Hematopoietic multipotent progenitor cell treated with erythropoietin and hydrocortisone succinate and interleukin-3 and kit ligand, for 15 days (in vitro differentiated cells): ENCODE measurements around the gene UGT1A9.
"Not testable (repeated sequence)": the region's sequence is repeated elsewhere in the genome, so short reads cannot be mapped to it uniquely, and the experiment has no call there.

Experiments
- DNase-seq: peaks from one replicate; pipeline ENCODE4 v3.0.0-alpha.2; 2015; ENCODE audit warnings: low spot score

Gene UGT1A9

DNA sequence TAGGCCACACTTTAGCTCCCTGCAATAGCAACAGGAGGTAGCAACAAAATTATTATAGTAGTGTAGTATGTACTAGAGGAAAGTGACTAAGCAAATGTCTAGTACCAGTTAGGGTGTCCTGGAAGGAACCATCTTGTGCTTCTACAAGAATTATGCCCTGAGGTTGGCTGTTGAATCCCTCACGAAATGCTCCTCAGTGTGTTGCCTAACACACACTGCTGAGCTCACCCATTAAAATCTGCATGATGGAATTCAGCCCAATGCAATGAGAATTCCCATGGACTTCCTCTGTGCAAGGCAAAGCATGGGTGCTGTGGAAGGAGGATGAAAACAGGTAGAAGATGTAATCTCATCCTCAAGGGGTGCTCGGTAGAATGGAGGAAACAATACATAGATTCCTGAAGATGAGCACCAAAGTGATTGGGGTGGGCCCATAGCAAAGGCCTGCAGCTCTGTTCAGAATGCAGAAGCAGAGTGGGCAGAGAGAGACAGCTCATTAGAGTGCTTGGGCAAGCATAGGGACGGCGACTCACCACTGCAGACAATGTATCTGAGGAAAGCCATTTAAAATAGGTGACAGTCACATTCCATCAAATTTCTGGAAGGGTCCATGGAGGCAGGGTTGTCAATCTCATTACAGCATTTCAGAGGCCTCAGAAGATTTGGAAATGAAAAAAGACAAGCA lies 8.8 kb downstream of the UGT1A9 start:
- DNase-seq = no peak

DNA sequence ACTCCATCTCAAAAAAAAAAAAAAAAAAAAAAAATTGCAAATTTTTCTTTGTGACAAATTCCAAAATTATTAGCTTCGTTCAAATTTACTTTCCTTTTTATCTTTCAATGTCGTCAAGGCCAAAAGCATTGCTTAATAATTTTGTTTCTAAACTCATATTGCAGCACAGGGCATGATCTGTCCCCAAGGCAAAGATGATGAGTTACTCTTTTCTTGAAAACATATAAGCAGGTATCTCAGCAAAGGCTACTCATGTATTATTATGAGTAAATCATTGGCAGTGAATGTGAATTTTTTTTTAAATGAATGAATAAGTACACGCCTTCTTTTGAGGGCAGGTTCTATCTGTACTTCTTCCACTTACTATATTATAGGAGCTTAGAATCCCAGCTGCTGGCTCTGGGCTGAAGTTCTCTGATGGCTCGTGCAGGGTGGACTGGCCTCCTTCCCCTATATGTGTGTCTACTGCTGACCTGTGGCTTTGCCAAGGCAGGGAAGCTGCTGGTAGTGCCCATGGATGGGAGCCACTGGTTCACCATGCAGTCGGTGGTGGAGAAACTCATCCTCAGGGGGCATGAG lies 9.9 kb downstream of the UGT1A9 start, which contains the start of gene UGT1A7:
TSS of gene UGT1A7 (plus strand) at position 381 of the 579 bp plus-strand sequence. CDS start at position 418, 37 bp downstream.
- no peak for DNase-seq

DNA sequence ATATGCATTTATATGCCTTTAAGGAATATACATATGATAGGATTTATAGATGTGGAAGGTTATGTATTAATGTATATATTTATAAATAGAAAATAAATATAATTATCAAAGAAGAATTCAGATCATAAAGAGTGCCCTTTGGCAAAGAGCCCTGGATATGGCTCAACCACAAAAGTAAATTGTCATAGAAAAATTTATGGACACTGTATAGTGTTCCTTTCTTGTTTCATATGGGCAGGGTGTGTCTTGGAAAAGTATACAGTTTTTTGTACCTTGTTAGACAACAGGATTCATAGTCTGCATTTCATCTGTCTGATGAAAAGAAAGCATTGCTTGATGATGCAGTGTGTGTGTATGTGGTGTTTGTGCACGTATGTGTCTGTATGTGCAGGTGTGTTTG lies 12.9 kb downstream of the UGT1A9 start:
- DNase-seq = no peak

DNA sequence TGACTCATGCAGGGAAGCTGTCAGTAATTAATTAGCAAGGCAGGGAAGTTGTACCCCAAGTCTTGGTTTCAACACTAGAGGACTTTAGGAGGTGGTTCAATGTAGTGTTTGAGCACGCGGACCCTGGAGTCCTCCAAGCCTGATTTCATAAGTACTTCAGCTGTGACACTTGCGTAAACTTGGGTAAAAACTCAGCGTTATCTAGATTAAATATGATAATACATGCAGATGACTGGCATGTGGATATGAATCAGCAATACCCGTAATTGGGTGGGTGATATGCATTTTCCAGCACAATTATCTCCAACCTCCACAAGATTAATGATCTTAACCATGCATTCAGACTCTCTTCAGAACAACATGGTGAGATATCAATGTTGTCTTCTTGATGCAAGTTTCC lies 15.2 kb downstream of the UGT1A9 start:
- no peak for DNase-seq

DNA sequence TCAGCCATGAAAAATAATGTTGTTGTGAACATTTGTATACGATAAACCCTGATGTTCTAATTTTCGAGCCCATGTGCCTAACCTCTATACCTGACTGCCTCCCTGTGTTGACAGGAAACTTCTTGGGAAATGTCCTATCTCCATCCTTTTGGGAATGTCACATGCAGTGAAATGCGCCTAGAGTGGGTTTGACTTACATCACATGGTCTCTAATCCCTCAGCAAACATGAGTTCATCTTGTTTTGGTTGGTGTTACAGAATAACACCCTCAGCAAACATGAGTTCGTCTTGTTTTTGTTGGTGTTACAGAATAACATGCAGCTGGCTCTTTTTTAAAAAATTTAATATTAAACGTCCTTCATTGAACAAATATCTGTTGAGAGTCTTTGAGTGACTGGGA lies 16.6 kb downstream of the UGT1A9 start:
- DNase-seq = no peak

DNA sequence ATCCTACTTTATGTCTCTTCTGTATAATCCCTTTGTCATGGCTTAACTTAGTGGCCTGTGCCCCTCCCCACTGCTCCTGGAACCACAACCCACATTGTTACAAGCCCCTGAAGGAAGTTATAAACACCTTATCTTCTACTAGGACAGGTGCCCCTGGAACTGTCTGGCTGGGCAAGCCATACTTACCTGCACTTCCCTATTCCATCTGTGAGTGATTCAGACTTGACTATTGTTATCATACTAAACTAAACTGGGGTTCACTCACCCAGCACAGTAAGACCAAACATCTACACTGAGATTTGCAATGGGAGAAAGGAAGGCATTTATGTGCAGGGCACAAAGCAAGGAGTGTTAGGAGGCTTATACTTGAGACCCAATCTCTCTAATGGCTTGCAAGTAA lies 17.3 kb downstream of the UGT1A9 start:
- no peak for DNase-seq

DNA sequence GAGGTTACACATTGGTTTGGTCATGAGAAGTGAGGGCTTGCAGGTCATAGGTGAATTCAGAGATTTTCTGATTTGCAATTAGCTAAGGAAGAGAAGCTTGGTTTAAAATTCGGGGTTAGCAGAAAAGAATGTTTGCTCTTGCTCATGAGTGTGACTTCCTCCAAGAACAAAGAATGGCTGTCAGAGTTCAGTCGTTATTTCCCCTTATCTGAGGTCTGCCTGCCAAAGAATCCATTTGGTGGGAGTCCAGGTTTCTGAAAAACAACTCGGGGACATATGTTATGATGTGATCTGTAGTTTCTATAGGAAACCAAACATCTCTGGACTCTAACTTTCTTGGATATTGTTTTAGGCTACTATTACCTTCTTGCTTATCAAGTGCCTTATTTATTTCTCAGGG lies 17.8 kb downstream of the UGT1A9 start:
- DNase-seq = no peak

DNA sequence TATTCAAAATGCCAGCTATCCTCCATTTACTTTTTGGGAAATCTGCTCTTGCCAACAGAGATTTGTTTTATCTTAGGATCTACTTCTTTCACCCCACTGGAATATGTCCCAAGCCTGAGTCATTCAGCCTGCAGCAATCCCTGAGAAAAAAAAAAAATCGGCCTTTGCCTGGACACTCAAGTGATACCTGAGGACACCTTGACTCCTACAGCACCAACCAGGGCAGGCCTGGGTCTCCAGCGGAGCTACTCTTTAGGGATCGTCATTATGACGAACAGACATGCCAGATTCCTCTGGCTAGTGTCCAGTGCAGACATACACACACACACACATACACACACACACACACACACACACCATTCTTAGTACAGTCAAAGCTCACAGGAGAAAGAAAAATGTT lies 18.7 kb downstream of the UGT1A9 start:
- no peak for DNase-seq

DNA sequence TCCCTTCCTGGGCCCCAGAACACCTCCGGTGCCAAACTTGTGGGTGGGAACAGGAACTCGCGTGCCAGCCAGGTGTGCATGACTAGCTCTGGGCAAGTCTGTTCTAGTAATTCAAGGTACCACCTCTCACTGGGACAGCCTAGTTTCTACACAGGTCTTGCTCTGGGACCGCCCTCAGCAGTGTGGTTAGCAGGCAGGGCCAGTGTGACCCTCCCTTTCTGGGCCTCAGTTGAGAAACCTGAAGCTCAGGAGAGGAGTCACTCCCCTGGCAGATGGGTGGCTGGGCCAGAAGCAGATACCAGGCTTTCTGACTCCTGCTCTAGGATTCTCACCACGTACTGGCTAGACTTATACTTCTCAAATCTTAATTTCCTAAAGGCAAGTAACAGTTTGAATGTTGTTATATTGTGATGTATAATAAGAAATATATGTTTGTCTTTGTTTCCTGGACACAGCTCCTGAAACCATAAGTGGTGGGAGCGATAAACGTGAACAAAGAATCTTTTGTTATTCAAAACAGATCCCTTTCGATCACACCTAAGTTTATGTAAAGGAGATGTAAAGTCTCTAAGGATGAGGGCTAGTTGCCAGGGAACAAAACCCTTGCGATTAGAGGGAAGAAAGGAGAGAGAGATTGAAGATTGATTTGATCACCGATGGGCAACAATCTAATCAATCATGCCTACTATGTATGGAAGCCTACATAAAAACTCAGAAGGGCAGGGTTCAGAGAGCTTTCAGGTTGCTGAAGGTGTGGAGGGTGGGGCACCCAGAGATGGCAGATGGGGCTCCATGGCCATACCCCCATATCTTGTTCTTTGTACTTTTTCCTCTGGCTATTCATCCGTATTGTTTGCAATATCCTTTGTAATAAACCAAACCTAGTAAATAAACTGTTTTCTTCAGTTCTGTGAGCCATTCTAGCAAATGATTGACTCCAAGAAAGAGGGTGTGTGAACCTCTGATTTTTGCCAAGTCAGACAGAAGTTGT lies 20.0 kb downstream of the UGT1A9 start:
- DNase-seq = no peak

DNA sequence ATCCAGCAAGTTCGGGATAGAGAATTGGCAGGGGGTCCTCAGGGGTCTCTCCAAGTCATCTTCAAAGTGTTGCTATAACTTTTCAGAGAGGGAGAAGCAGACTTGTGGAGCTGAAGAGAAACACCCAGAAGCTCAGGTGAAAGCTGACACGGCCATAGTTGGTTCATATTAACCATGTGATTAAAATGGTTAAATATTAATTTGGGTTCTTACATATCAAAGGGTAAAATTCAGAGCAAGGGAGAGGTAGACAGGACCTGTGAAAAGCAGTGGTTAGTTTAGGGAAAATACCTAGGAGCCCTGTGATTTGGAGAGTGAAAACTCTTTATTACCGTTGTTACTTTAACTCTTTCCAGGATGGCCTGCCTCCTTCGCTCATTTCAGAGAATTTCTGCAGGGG lies 20.9 kb downstream of the UGT1A9 start, which contains the start of gene UGT1A6:
TSS of gene UGT1A6 (plus strand) at position 243 of the 400 bp plus-strand sequence. CDS start at position 358, 115 bp downstream.
- DNase-seq = no peak

DNA sequence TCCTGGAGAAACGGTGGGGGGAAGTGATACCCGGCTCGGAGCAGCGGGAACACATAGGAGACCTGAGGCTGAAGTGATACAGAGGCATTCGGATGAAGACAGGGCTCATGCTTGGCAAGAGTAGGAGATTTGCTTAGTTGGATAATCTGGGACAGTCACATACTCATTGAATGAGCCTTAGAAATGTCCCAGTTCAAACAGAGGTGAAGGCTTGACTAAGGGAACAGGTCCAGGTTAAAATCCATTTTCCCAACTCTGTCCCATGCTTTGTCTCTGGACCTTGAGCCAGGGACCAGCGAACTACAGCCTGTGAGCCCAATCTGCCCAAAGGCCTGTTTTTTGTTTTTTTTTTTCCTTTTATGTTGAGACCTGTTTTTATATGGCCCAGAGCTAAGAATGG lies 22.3 kb downstream of the UGT1A9 start:
- no peak for DNase-seq

DNA sequence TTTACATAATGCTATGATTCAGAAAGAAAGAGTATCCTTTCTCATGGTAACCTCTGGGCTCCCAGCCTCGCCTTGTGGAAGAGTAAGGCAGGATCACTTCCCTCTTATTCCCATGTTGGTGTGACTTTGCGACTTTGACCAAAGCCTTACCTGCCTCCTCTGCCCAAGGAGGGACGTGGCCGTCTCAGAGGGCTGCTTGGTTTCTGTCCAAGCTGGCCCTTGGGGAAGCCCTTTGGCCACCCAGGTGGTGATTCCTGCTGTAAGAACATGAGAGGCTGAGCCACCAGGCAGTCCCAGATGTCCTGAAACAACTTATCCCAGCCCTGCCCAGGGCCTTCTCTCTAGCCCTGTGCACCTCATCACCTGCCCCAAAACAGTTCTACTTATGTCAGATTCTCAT lies 27.0 kb downstream of the UGT1A9 start:
- DNase-seq = no peak

DNA sequence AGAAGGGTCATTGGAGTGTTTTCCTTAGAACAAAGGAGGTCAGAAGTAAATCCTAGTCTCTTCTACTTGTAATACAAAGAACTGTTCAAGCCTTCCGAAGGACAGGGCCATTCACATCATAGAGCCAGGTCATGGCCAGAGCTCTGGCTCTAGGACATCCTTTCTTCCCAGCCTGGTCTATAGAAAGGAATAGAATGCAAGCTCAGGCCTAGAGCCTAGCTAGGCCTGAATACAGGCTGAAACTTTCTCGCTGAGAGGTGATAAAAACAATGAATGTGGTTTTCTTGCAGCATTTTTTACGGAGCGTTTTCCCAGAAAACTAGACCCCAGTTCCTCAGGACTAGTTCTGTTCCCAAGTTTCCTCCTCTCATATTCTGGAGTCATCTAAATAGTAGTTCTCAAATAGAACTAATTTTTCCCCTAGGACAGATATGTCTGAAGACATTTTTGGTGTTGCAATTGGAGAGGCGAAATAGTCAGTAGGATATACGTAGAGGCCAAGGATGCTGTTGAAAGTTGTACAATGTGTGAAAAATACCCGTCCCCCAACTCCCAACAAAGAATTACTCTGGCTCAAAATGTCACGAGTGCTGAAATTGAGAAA lies 27.8 kb downstream of the UGT1A9 start:
- no peak for DNase-seq

DNA sequence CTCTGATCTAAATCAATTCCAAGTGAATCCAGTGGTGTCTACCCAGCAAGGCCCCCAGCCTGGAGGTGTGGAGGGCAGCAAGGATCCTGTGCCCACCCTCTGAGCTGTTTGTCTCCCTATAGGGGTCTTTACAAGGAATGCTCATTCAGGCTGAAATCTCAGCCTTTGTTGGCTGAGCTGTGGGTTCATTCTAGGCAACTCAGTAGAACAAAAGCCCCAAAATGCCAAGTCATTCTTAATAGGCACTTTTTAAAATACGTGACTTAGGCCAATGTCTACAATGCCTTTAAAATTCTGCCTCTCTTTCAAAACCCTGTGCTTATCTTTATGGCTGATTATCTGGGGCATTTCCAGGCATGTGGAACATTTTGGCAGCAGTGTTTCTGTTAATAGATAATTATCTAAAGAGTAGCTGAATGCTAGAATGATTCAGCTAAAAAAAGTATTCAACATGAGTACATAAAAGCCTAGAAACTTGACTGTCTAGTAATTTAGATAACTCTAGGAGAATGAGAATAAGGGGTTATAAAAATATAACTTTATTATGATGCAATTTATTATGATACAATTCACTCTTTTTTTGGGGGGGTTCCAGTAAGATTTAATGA lies 28.4 kb downstream of the UGT1A9 start:
- DNase-seq = peak; percentile 9

DNA sequence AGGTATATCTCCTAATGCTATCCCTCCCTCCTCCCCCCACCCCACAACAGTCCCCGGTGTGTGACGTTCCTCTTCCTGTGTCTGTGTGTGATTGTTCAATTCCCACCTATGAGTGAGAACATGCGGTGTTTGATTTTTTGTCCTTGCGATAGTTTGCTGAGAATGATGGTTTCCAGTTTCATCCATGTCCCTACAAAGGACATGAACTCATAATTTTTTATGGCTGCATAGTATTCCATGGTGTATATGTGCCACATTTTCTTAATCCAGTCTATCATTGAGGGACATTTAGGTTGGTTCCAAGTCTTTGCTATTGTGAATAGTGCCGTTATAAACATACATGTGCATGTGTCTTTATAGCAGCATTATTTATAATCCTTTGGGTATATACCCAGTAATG lies 29.1 kb downstream of the UGT1A9 start:
- DNase-seq = not testable (repeated sequence)

DNA sequence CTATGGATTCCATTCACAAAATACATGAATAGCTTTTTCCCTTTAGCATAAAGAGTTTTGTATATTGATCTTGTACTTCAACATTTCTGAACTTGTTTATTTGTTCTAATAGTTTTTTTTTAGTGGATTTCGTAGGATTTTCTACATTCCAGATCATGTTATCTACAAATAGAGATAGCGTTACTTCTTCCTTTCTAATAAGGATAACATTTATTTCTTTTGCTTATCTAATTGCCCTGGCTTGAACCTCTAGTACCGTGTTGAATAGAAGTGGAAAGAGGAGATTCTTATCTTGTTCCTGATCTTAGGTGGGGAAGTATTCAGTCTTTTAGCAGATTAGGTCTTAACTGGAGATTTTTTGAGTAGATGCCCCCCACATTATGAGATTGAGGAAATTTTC lies 30.5 kb downstream of the UGT1A9 start:
- DNase-seq = no peak

DNA sequence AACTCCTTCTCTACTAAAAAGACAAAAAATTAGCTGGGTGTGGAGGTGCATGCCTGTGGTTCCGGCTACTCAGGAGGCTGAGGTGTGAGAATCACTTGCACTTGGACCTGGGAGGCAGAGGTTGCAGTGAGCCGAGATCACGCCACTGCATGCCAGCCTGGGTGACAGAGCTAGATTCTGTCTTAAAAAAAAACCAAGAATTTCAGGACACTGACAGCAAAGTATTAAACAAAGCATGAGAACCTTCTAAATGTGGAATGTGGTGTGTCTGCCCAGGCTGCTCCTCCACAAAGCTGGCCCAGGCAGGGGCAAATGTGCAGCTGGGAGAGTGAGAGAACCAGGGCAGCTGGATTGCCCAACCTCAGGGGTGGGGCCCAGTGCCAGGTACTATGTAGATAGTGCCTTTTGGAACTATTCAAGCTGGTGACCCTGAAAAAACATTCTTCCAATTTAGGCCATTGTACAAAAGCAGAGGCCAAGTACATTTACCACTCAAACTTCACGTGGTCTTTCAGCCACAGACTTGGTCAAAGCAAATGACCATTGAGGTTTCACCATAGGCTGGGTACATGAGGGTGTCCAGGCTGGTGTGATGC lies 34.3 kb downstream of the UGT1A9 start:
- no peak for DNase-seq

DNA sequence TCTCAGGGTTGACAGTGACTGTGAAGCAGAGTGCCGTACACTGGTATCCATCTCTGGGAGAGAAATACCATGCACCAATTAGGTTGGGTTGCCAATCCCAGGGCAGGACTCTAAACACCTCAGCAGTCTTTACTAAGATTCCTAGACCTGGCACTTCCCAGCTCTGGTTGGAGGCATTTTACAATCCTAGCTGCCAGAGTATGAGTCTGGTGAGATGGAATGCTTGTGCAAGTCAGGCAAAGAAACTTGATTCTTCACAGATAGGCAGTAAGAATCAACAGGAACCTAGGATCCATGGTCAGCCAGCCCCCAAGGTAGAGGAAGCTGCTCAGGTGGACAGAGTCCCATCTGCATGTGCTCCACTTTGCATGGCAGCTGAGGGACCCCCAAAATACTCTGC lies 35.0 kb downstream of the UGT1A9 start:
- no peak for DNase-seq

DNA sequence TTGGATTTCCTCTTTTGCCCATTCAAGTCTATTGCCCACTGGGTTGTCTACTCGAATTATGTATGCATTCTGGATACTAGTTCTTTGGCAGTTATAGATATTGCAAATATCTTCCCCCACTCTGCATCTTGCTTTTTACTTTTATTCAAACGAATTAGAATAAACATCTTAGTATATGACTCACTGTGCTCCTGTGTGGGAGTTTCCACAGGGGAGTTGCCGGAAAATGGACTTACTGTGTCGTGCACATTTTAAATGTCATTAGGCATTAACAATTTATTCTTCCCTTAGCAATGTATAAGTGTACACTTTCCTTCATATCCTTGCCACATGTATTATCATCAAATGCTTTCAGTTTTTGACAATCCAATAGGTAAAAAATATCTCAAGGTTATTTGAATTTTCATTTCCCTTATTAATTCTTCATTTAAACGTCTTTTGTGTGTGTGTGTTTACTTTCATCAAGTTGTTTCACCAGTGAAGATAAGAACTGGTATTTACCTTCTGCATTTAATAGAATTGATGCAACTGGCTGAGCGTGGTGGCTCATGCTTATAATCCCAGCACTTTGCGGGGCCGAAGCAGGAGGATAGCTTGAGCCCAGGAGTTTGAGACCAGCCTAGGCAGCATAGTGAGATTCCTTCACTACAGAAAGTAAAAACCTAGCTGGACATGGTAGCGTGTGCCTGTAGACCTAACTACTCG lies 36.4 kb downstream of the UGT1A9 start:
- no peak for DNase-seq

DNA sequence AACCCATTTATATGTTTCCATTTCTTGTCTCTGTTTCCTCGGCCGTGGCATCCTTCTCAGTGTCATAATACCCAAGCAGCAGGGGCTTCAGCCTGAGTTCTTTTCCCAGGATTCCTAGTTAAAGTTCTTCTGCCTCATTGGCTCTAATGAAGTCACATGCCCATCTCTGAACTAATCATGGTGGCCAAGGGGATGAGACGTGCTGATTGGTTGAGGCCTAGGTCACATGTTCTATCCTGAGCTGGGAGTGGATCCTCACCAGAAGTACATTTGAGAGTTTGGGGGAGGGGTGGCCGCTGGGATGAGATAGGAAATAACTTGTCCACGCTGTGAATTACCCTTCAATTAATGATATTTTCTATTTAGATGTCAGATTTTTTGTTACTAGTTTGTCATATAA lies 37.2 kb downstream of the UGT1A9 start:
- no peak for DNase-seq
